LNCaP clone FGC (cell line): ENCODE results near the gene MTX1.
"Not testable (repeated sequence)": the region's sequence is repeated elsewhere in the genome, so short reads cannot be mapped to it uniquely, and the experiment has no call there.

Experiments used
- DNase-seq: peaks from one replicate; pipeline ENCODE4 v3.0.0-alpha.2; 2011; ENCODE audit warnings: low read depth
- H3K4me3 ChIP-seq: 2 replicates; pipeline ENCODE4 v1.5.1; 2011; ENCODE audit warnings: mild to moderate bottlenecking, low read depth, low read length, control low read depth
- CTCF ChIP-seq: IDR thresholded peaks from 2 replicates; pipeline ENCODE4 v1.5.1; 2012; ENCODE audit warnings: mild to moderate bottlenecking; ENCODE audit not compliant: control insufficient read depth, insufficient read depth; ENCODE audit errors: extremely low read depth

Gene MTX1

GRCh38 chr1:155186794-155187455 is 21.6 kb upstream of the MTX1 start:
- no peak for TF ChIP-seq CTCF
- H3K4me3 ChIP-seq = no peak overlapping the region
- no peak for DNase-seq

- TF ChIP-seq CTCF = no peak
- H3K4me3 ChIP-seq = no peak overlapping the region
- no peak for DNase-seq
Observed at GRCh38 chr1:155187456-155187891, 21.0 kb upstream of the MTX1 start.

GRCh38 chr1:155188268-155188667 is 20.2 kb upstream of the MTX1 start:
- no peak for DNase-seq
- no peak overlapping the region for H3K4me3 ChIP-seq
- no peak for TF ChIP-seq CTCF

- DNase-seq, H3K4me3 ChIP-seq: not testable (repeated sequence)
Observed at GRCh38 chr1:155189926-155190325, 18.6 kb upstream of the MTX1 start.

- no peak for DNase-seq
- TF ChIP-seq CTCF = no peak
- no peak overlapping the region for H3K4me3 ChIP-seq
Observed at GRCh38 chr1:155191904-155192303, 16.6 kb upstream of the MTX1 start.

- DNase-seq = no peak
- peak overlapping the region; percentile 40 for H3K4me3 ChIP-seq
- no peak for TF ChIP-seq CTCF
Observed at GRCh38 chr1:155192346-155193274, 15.9 kb upstream of the MTX1 start.

GRCh38 chr1:155193275-155193990 is 15.1 kb upstream of the MTX1 start:
- H3K4me3 ChIP-seq = peak overlapping the region; percentile 40
- DNase-seq = no peak
- peak; percentile 98 for TF ChIP-seq CTCF

GRCh38 chr1:155193991-155194240 is 14.6 kb upstream of the MTX1 start:
- H3K4me3 ChIP-seq = peak overlapping the region; percentile 40; the same call in 1 of the 2 replicates
- not testable (repeated sequence) for DNase-seq
